Stimulated activated CD4-positive, alpha-beta T cell treated with anti-CD3 and anti-CD28 coated beads, Interleukin-1b, Interleukin-23, amount 100 ng/mL, for 48 hours (primary cell): ENCODE results near the gene GPR156.
A peak's percentile ranks its signal among the peaks of the same experiment; 100 is the strongest.

ENCODE experiments used
- DNase-seq: peaks from one replicate; pipeline ENCODE4 v3.0.0-alpha.2; 2020

The GPR156 gene

GRCh38 chr3:120192159-120192558 is 92.9 kb downstream of the GPR156 start:
- DNase-seq = no peak

- DNase-seq = no peak
Observed at GRCh38 chr3:120182613-120183511, 102.2 kb downstream of the GPR156 start.

DNA sequence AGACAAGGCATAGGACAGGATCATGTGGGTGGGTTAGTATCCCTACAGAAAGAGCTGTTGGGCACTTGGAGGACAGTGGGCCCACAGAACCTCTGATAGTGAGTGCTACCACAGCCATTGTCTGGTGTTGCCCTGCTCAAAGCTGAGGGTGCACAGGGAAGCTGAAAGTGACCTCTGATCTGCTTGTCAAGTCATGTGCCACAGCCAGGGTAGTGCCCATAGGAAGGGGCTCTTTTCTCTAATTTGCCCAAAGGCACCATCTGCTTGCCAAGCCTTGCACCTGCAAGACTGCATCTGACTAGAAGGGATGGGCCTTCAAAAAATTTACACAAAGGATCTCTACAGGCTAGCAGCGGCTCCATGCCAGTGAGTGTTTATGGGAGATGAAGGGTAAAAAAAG is 103.4 kb downstream of the GPR156 start:
- DNase-seq = no peak

DNA sequence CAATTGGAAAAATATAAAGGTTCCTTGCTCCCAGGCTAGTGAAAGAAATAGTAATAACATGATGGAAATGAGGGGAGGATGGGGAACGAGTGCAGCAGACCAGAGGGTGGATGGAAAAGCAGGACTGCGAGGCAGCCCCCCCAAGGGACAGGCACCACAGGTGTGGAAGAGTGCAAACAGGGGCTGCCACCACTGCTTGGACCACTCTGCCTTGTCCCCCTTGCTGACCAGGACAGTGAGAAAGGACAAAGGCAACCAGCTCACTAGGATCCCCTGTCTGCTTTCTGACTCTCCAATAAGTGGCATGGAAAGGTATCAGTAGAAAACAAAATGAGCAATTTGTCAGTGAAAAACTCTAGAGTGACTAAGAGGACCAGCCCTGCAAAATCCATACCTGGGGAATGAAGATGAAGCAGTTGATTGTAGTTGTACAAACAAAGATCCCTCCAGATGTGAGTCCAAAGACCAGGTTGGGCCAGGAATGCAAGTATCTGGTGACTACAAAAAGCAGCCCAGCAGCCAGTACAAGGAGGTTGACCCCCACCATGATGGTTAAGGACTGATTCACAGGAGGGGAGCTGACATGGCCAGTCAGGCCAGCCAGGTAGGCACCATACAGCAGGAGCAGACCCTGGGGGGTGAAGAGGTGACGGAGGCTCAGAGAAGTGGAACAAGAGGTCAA is 104.2 kb downstream of the GPR156 start:
- DNase-seq = no peak

DNA sequence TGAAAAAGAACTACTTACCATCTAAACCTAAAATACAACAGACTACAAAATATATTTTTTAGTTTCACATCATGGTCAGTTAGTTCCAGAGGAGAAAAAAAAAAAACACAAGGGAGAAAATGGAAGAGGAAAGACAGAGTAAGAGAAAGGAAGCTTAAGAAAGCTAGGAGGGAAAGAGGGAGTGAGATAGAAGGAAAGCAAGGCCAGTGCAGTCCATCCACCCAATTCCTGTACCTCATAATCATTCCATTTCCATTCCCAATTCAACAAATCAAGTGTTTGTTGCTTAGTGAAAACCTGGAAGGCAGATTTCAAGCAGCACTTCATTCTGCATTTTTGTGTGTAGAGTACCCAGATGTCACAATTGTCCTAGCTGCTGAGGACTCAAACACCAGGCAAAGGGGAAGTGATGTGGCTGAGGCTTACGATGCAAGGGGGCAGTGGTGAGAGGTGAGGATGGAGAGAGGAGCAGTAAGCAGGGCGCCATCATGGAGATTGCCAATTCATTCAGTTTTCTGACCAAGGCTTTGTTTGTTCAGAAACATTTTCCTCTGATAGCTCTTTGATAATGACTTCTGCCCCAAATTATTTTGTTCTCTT is 107.2 kb downstream of the GPR156 start:
- no peak for DNase-seq

GRCh38 chr3:120177151-120177550 is 107.9 kb downstream of the GPR156 start:
- no peak for DNase-seq

GRCh38 chr3:120174811-120175539 is 110.0 kb downstream of the GPR156 start:
- DNase-seq = no peak

DNA sequence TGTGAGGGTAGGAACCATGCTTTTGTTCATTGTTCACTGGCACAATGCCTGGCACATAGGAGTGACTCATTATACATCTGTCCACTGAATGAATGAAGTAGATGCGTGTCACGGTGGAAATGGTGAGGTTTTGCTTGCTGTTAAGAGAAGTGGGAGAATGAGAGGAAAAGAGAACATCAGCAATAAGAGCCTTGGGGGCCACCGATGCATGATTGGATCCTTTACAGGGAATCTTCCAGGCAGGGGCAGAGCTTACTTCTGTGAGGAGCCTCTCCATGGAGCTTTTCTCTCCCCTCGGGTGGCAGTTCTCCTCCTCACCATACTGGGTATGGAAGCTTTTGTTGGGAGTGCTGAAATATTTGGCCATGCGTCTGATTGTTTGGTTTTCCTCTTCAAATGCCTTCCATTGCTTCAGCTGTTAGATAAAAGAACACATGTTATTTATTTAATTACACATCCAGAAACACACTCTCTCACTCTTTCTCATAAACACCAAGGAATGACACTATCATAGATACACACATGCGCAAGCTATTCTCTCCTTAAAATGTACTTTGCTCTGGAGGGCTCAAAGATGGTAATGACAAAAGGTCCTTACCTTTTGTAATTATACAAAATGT is 111.9 kb downstream of the GPR156 start:
- DNase-seq = no peak

DNA sequence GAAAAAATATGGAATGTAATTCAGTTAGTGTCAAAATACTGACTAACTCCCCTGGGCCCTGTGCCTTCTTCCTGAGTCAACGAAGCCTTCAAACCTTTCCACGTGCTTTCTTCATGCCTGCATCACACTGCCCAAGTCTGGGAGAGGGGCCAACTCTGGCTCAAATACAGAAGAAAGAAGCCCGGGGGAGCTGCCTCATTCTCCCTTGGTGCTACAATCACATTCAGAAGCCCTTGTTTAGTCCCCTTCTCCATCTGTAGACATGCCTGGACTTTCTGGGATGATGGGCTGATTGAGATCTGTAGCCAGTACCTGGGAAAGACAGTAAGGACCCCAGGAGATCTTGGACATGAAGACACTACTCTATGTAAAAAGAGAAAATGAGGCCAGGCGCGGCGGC is 113.0 kb downstream of the GPR156 start:
- DNase-seq = no peak

- no peak for DNase-seq
Observed at GRCh38 chr3:120171134-120171873, 113.7 kb downstream of the GPR156 start.

DNA sequence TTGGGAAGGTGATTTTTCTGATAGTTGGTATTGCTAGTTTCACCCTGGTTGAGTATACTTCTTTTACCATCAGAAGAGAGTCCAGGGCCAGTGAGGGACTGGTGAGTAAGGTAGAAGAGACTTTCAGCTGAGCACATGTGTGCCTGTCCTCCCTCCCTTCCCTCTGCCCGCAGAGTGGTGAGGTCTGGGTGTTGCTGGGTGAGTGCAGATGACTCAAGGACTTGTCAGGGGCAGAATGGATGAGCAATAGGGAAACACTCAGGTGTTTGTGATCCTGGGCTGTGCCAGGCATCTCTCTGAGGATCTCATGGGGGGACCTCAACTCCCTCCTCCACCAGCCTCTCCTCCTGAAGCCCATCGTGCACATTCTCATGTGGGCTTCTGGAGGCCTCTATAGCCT is 114.8 kb downstream of the GPR156 start:
- DNase-seq = peak; percentile 46

GRCh38 chr3:120169407-120169806 is 115.6 kb downstream of the GPR156 start:
- no peak for DNase-seq

DNA sequence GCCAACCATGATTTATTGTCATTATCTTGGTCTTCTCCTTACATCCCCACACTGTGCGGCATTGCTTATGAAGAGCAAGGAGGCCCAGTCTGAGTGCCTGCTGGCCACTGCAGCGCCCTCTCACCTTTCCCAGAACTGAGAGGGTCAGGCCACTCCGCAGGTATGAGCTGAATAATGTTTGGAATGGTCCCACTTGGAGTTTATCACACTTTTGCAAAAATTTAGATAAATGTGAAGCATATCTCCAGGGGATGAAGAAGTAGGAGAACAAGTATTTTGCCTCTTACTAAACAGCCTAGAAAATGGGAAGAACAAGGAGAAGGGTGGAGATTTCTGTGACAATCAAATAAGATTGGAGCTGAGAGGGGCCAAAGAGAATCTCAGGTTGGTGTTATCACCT is 116.4 kb downstream of the GPR156 start:
- no peak for DNase-seq

DNA sequence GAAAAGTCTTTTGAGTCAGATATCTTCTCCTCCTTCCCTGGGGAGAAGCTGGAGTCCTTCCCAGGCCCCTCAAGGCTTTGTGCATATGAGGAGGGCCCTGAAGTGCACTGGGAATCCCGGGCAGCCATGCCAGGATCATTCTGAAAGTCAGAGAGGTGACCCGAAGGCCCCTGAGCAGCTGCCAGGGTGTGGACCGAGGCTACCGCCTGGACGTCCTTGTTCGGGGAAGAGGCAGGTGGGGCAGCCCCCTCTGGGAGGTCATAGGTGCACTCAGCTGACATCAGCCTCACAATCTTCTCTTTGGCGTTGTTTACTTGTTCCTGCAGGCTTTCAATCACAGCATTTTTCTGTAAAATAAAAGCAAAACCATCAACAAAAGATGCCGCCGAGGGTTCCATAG is 117.0 kb downstream of the GPR156 start:
- no peak for DNase-seq

DNA sequence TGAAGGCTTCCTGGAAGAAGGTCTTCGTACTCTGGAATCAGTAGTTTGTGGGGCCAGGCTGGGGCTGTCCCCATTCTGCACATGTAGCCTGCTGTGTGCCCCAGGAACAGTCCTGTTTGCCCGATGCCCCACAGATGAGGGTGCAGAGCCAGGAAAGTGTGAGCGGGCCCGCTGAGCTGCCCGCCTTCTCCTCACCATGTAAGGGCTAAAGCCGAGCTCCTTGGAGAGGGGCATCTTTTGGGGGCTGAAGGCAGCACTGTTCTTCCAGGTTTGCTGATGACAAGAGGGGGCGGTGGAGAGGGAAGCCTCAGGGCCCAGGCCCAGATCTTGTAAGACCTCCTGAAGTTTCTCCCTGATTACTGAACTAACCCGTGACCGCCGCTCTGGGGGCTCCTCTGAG is 117.5 kb downstream of the GPR156 start:
- DNase-seq = no peak

DNA sequence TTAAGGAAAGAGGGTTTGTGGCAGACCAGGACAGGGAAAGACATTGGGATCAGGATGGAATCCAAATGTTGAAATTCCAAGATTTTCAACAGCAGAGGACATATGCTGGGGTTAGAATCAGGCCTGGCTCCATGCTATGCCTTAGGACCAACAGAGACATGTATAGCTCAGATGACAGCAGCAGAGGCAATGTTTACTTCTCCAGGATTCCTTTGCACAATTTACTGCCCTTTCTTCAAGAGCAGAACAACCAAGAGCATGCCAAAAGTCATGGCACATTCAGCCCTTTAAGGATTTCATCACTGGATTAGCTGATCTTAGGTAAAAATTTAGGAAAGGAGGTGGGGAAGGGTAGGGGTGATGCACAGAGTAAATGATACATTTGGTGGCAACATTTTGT is 121.2 kb downstream of the GPR156 start:
- DNase-seq = no peak

GRCh38 chr3:120163026-120163425 is 122.0 kb downstream of the GPR156 start:
- no peak for DNase-seq

- DNase-seq = no peak
Observed at GRCh38 chr3:120162400-120162799, 122.6 kb downstream of the GPR156 start.

DNA sequence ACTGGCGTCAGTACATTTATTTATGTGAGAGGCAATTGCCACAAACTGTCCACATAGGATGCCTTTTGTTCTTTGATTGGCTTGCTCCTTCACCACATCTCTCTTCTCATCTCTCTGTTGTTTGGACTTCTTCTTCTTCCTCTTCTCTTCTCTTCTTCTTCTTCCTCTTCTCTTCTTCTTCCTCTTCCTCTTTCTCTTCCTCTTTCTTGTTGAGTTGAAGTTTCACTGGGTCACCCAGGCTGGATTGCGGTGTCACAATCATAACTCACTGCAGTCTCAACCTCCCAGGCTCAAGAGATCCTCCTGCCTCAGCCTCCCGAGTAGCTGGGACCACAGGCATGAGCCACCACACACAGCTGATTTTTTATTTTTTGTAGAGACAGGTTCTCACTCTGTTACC is 123.1 kb downstream of the GPR156 start:
- no peak for DNase-seq

DNA sequence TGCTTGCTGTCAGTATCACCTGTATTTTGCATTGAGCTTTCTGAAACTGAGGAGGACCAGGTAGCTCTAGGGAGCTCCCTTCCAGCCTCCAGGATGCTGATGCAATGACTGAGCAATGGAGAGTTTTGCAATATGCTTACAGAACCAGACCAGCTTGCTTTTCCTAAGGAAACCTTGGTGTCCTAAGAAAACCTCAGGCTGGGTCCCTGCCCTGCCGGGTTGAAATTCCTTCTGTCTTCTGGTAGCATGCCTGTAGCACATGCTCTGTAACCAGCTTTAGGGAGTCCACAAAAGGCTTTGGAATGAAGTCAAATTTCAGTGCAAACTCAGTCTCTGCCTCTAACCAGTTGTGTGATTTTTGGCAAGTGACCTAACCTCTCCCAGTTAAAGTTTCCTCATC is 125.0 kb downstream of the GPR156 start:
- no peak for DNase-seq

GRCh38 chr3:120157681-120158080 is 127.3 kb downstream of the GPR156 start:
- DNase-seq = no peak

DNA sequence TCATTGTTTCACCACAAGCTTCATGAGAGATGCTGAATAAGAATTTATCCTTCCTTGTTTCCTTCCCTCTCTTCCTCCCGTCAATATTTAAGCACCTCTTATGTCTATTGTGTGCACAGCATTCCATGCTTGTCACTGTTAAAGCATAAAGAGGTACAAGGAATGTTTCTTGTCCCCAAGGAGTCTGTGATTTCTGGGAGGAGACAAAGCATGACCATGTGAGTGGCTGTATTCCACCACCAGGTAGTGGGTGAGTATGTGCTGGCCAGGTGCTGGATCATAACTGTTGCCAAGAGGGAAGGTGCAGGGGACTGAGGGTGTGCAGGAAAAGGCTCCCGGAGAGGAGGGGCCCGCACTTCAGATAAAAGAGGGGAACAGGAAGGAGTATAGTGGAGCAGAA is 127.9 kb downstream of the GPR156 start:
- DNase-seq = no peak
